ENCODE results near the gene FCGR1A. TPM values are rescaled to one million over a fixed set of nuclear protein-coding genes. Genes with fewer than 3 reads are reported as not detected.
A peak's percentile ranks its signal among the peaks of the same experiment; 100 is the strongest.
"Not testable (repeated sequence)": the region's sequence is repeated elsewhere in the genome, so short reads cannot be mapped to it uniquely, and the experiment has no call there.

The FCGR1A gene
- total RNA-seq, 1 donor from 2014 or later: 0.40 TPM

DNA sequence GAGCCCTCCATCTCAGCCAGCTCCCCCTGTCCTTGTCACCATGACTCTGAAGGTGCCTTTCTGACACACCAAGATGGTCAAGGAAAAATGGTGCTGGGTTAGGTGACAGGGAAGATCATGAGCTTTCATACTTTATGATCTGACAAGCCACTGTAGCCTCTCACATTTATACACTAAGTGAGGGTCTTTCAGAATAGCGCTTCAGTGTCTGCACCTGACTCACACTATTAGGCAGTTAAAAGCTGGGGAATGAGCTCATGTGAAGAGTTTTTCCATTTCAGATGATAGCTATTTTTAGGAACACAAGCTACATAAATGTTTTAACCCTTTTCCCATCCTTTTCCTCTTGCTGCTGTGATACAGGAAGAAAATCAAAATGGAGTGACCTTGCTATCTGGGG, 4.2 kb upstream of the FCGR1A start:
- ATAC-seq: not testable (repeated sequence)

DNA sequence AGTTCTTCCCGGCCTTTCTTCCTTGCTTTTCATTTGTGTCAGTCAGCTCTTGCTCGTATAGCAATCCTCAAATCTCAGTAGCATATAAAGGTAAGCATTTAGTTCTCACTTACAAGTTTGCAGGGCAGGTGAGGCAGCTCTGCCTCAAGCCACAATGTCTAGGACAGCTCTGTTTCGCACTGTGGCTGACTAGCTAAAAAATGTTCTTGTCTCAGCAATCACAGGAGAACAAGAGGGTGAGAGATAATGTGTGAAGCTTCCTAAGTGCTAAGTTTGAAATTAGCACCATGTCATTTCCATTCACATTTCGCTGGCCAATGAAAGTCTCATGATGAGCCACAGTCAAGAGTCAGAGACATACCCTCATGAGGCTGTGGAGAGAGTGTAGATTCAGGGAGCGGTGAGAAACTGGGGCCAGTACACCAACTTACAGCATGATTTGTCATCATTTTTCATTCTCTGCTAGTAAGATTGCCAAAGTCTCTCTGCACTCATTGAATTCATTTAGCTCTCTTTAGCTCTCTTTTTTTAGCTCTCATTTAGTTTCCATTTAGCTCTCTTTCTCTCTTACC, 995 bp upstream of the FCGR1A start:
- not testable (repeated sequence) for ATAC-seq

GRCh38 chr1:149783289-149783688, 795 bp downstream of the FCGR1A start:
- not testable (repeated sequence) for ATAC-seq

GRCh38 chr1:149783868-149784267, 1.4 kb downstream of the FCGR1A start:
- ATAC-seq: not testable (repeated sequence)

- peak; percentile 90 for ATAC-seq
These were observed 5.4 kb downstream of the FCGR1A start for GRCh38 chr1:149787688-149788451.

GRCh38 chr1:149792502-149792901, 10.0 kb downstream of the FCGR1A start:
- peak; percentile 80 for ATAC-seq

GRCh38 chr1:149792912-149793515, 10.5 kb downstream of the FCGR1A start:
- ATAC-seq: peak; percentile 94

DNA sequence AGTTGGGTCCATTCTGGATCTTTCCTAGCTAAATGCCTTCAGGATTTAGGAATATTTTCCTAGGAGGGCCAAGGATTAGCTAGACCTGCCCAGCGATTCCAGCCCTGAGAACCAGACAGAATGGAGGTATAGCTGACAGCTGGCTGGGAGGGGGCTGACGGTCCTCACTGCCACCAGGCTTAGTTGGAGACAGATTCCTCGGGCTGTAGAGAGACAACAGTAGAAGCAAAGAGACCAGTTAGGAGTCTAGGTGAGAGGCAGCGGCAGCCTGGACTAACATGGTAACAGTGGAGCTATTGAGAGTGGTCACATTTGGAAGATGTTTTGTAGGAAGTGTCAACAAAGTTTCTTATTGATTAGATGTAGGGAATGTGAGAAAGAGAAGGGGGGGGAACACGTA, 11.4 kb downstream of the FCGR1A start:
- ATAC-seq: peak; percentile 4

DNA sequence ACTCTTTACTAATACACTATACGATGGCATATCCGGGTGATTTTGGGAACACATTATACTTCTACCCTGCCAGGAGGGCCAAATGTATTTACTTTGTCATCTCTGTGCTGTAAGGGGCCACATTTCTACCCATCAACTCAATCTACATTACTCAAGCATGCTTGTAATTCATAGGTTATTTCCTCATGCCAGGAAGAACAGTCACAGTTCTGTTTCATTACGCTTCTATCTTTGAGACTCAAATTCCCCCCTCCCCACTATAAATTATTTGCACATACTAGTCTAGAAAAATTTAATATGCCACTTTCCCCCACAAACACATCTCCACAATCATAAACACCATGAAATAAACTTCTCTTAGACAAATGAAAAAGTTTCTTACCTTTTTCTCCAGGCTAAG, 19.1 kb downstream of the FCGR1A start:
- peak; percentile 38 for ATAC-seq

GRCh38 chr1:149804417-149805080, 22.1 kb downstream of the FCGR1A start:
- not testable (repeated sequence) for ATAC-seq

DNA sequence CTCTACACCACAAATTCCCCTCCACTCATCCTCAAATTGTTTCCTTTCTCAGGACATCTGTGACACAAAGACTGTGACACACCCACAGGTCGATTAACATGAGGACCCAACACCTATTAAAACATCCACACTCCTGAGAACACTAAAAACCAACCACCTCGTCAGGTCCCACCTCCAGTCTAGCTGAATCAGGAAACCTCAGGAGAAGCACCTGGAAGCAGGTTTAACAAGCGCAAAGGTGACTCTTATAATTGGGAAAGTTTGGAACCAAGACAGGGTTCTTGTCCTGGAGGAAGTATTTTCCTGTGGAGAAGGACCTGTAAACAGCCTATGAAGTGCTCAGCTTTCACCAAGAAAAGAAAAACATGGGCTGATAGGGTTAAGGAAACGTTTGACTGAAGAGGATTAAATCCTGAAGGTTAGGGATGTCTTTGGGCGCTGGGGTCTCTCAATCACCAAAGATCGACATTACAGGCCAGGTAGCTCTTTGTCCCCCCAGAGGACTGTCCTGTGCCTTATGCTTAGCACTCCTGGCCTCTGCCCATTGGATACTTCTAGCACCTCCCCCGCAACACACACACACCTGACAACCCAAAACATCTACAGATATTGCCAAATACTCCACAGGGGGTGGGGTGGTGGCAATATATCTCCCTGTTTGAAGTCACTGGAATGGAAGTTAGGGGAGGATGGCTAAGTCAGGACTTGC, 28.4 kb downstream of the FCGR1A start:
- peak; percentile 27 for ATAC-seq

DNA sequence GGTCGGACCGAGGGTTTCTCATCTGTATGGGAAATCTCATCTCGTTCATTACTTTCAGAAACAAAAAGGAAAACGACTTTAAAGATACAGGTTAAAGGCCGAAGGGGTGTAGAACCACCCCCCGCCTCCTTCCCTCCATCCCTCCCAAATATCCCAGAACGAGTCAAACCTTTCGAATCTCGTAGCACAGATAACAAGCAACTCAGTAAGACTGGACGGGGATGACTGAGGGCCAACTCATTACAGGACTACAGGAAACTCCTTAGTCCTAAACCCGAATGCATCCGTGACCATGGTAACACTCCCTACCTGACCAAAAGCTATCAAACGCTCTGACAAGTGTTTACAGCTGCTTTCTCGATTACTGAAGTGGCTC, 29.0 kb downstream of the FCGR1A start:
- peak; percentile 39 for ATAC-seq

DNA sequence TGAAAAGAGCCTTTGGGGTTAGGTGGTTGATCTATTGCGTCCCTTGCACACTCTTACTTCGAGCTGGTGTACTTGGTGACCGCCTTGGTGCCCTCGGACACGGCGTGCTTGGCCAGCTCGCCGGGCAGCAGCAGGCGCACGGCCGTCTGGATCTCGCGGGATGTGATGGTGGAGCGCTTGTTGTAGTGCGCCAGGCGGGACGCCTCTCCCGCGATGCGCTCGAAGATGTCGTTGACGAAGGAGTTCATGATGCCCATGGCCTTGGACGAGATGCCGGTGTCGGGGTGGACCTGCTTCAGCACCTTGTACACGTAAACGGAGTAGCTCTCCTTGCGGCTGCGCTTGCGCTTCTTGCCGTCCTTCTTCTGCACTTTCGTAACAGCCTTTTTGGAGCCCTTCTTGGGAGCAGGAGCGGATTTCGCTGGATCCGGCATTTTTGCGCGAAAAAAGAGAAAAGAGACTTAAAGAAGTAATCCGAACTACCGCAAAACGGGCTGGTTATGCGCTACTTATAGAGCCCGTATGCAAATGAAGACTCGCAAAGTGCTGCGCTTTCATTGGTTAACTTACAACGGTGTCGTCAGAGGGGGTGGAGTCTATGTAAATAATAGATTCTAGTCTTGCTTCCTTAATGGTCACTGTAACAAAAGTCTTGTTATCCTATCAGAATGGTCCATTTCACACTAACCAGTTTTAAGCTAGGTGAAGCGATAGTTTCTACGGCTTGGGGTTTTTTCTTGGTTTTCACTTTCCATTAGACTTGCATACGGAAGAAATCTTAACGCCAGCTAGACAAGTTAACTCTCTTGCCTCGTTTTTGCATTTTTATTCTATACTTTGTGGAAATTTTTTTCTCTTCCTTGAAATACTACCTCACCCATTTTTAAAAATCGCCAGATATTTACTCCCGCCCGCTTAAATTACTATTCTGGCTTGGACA, 29.7 kb downstream of the FCGR1A start:
- peak; percentile 95 for ATAC-seq

DNA sequence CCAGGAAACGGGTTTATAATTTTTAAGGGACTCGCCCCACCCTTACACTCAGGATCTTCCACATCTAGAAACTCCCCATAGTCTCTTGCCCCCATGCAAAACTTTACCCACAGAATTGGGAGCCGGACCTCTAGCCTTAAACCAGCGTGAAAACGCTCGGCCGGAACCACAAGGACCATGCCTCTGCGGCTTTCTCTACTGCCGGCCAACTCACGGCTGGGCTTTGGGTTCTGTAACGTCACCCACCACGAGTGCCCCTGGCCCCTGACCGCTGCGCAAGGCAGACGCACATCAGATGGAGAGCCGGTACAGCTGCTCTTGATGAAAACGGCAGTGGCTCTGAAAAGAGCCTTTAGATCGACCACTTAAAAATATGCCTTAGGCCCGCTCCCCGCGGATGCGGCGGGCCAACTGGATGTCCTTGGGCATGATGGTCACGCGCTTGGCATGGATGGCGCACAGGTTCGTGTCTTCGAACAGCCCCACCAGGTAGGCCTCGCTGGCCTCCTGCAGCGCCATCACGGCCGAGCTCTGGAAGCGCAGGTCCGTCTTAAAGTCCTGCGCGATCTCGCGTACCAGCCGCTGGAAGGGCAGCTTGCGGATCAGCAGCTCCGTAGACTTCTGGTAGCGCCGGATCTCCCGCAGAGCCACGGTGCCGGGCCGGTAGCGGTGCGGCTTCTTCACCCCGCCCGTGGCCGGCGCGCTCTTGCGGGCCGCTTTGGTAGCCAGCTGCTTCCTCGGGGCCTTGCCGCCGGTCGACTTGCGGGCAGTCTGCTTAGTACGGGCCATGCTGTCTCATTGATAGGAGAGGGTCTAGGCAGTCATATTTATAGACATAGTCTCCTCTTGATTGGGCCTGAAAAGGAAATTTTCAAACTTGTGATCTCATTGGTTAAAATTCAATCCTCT, 30.7 kb downstream of the FCGR1A start:
- ATAC-seq: peak; percentile 62

DNA sequence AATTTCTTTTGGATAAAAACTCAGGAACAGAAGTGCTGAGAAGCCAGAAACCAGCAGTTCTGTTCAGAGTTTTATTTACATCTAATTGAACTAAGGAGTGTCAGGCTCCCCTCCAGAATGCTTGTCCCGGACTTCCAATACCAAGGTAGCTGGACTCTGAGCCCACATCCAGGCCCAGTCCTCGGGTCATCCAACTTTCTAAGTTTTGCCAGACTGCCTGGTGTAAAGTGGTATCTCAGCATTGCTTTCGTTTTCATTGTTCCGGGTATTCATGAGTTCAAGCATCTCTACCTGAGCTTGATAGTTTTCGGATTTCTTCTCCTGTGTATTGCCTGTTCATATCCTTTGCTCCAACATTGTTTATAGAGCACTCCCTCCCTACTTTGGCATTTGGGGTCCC, 37.9 kb downstream of the FCGR1A start:
- not testable (repeated sequence) for ATAC-seq

GRCh38 chr1:149826555-149826954, 44.1 kb downstream of the FCGR1A start:
- ATAC-seq: peak; percentile 23

- peak; percentile 12 for ATAC-seq
These were observed 49.3 kb downstream of the FCGR1A start for GRCh38 chr1:149831764-149832315.

DNA sequence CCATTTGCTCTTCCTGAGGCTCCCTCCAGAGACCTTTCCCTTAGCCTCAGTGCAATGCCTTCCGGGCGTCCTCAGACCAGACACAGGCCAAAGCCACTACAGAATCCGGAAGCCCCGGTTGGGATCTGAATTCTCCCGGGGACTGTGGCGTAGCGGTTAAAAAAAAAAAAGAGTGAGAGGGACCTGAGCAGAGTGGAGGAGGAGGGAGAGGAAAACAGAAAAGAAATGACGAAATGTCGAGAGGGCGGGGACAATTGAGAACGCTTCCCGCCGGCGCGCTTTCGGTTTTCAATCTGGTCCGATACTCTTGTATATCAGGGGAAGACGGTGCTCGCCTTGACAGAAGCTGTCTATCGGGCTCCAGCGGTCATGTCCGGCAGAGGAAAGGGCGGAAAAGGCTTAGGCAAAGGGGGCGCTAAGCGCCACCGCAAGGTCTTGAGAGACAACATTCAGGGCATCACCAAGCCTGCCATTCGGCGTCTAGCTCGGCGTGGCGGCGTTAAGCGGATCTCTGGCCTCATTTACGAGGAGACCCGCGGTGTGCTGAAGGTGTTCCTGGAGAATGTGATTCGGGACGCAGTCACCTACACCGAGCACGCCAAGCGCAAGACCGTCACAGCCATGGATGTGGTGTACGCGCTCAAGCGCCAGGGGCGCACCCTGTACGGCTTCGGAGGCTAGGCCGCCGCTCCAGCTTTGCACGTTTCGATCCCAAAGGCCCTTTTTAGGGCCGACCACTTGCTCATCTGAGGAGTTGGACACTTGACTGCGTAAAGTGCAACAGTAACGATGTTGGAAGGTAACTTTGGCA, 50.0 kb downstream of the FCGR1A start:
- peak; percentile 84 for ATAC-seq

- ATAC-seq: peak; percentile 23
These were observed 50.6 kb downstream of the FCGR1A start for GRCh38 chr1:149833144-149833543.
